GM21717 (cell line): ENCODE measurements around the gene PRPSAP2.

ENCODE experiments used
- ATAC-seq: cut with Tn5 transposase; IDR thresholded peaks from one replicate; pipeline ENCODE4 v1.9.1; 2021; ENCODE audit warnings: mild to moderate bottlenecking, moderate library complexity; ENCODE audit not compliant: unreplicated experiment

The PRPSAP2 gene

GRCh38 chr17:18960803-18961511 is 103.0 kb downstream of the PRPSAP2 start:
- ATAC-seq = no peak

- no peak for ATAC-seq
These were observed 103.9 kb downstream of the PRPSAP2 start for GRCh38 chr17:18961634-18962493.

GRCh38 chr17:18962494-18962815 is 104.5 kb downstream of the PRPSAP2 start:
- no peak for ATAC-seq

GRCh38 chr17:18963126-18964017 is 105.4 kb downstream of the PRPSAP2 start:
- no peak for ATAC-seq

GRCh38 chr17:18964018-18964351 is 106.1 kb downstream of the PRPSAP2 start:
- ATAC-seq = no peak

- ATAC-seq = no peak
These were observed 106.6 kb downstream of the PRPSAP2 start for GRCh38 chr17:18964550-18964949.

GRCh38 chr17:18965530-18966236 is 107.8 kb downstream of the PRPSAP2 start:
- no peak for ATAC-seq

- ATAC-seq = no peak
These were observed 109.1 kb downstream of the PRPSAP2 start for GRCh38 chr17:18966831-18967624.

GRCh38 chr17:18967916-18968315 is 110.0 kb downstream of the PRPSAP2 start:
- no peak for ATAC-seq

- ATAC-seq = no peak
These were observed 110.4 kb downstream of the PRPSAP2 start for GRCh38 chr17:18968345-18968744.

GRCh38 chr17:18968945-18969887 is 111.3 kb downstream of the PRPSAP2 start:
- no peak for ATAC-seq

GRCh38 chr17:18970582-18971480 is 112.9 kb downstream of the PRPSAP2 start:
- ATAC-seq = no peak

GRCh38 chr17:18971801-18972200 is 113.9 kb downstream of the PRPSAP2 start:
- no peak for ATAC-seq

- no peak for ATAC-seq
These were observed 116.6 kb downstream of the PRPSAP2 start for GRCh38 chr17:18974407-18975149.

- no peak for ATAC-seq
These were observed 117.7 kb downstream of the PRPSAP2 start for GRCh38 chr17:18975597-18975996.

- no peak for ATAC-seq
These were observed 118.3 kb downstream of the PRPSAP2 start for GRCh38 chr17:18976201-18976600.

- no peak for ATAC-seq
These were observed 119.1 kb downstream of the PRPSAP2 start for GRCh38 chr17:18977021-18977420.
